ENCODE data around the gene NLN. TPM values are rescaled to one million over a fixed set of nuclear protein-coding genes. Genes with fewer than 3 reads are reported as not detected.
"Not testable (repeated sequence)": the region's sequence is repeated elsewhere in the genome, so short reads cannot be mapped to it uniquely, and the experiment has no call there.

NLN gene
- total RNA-seq, 1 donor from 2014 or later: 45.8 TPM

DNA sequence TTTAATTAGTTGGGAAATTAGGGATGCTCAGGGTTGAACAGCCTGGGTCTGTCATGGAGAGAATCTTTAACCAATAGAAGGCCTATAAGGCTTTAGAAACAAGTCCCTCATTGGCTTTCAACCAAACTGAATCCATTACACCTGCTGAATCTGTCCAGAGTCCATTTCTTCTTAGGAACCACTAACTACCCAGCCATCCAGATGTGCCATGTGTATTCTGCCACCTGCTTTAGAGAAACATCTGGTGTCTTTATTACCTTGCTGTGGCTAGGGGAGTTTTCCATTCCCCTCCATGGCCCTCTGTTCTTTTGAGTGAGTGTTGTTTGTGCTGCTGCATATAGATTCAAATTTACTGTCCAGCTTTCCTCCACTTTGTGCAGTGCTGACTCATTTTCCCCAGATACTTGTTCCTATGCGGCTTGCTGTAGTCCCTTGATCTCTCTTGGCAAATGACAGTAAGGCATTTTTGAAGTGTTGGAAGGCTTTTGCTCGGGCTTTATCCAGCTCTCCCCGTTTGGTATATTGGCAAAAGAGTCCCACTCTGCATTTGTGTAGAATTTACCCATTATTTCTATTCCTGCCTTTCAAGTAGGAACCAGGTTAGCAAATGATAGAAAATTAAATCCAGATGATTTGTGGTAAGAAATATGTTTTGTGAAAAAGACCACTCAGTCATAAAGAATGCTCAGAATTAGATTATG lies 54.6 kb downstream of the NLN start:
- H3K36me3 Mint-ChIP-seq (ENCODE audit: low read depth, unreplicated experiment): peaks cover 4% of the 10 kb centered on the region
- H3K4me3 Mint-ChIP-seq (ENCODE audit: unreplicated experiment): no peak overlapping the region
- no peaks in the 10 kb centered on the region for H3K9me3 Mint-ChIP-seq (ENCODE audit: unreplicated experiment)
- no peak for TF ChIP-seq CTCF (IDR thresholded peaks at IDR 0.05; ENCODE audit: unreplicated experiment)
- no peak for DNase-seq (ENCODE audit: low spot score)
- no peaks in the 10 kb centered on the region for H3K27me3 Mint-ChIP-seq (ENCODE audit: unreplicated experiment)
- H3K4me1 Mint-ChIP-seq (ENCODE audit: unreplicated experiment): no peaks in the 10 kb centered on the region
- no peak overlapping the region for H3K27ac Mint-ChIP-seq (ENCODE audit: unreplicated experiment)

- H3K27me3 Mint-ChIP-seq (ENCODE audit: unreplicated experiment): no peaks in the 10 kb centered on the region
- H3K9me3 Mint-ChIP-seq (ENCODE audit: unreplicated experiment): no peaks in the 10 kb centered on the region
- no peak for DNase-seq (ENCODE audit: low spot score)
- H3K36me3 Mint-ChIP-seq (ENCODE audit: low read depth, unreplicated experiment): peaks cover 9% of the 10 kb centered on the region
- no peak overlapping the region for H3K4me3 Mint-ChIP-seq (ENCODE audit: unreplicated experiment)
- H3K4me1 Mint-ChIP-seq (ENCODE audit: unreplicated experiment): no peaks in the 10 kb centered on the region
- H3K27ac Mint-ChIP-seq (ENCODE audit: unreplicated experiment): no peak overlapping the region
- TF ChIP-seq CTCF (IDR thresholded peaks at IDR 0.05; ENCODE audit: unreplicated experiment): no peak
Observed at GRCh38 chr5:65778126-65778525, 56.1 kb downstream of the NLN start.

GRCh38 chr5:65779643-65780042 lies 57.6 kb downstream of the NLN start:
- no peaks in the 10 kb centered on the region for H3K4me1 Mint-ChIP-seq (ENCODE audit: unreplicated experiment)
- no peak overlapping the region for H3K27ac Mint-ChIP-seq (ENCODE audit: unreplicated experiment)
- no peak for TF ChIP-seq CTCF (IDR thresholded peaks at IDR 0.05; ENCODE audit: unreplicated experiment)
- H3K9me3 Mint-ChIP-seq (ENCODE audit: unreplicated experiment): no peaks in the 10 kb centered on the region
- H3K4me3 Mint-ChIP-seq (ENCODE audit: unreplicated experiment): no peak overlapping the region
- H3K27me3 Mint-ChIP-seq (ENCODE audit: unreplicated experiment): no peaks in the 10 kb centered on the region
- no peak for DNase-seq (ENCODE audit: low spot score)
- peaks cover 9% of the 10 kb centered on the region for H3K36me3 Mint-ChIP-seq (ENCODE audit: low read depth, unreplicated experiment)

GRCh38 chr5:65788296-65788695 lies 66.3 kb downstream of the NLN start:
- not testable (repeated sequence) for H3K4me1 Mint-ChIP-seq (ENCODE audit: unreplicated experiment); H3K4me3 Mint-ChIP-seq (ENCODE audit: unreplicated experiment); DNase-seq (ENCODE audit: low spot score); H3K27ac Mint-ChIP-seq (ENCODE audit: unreplicated experiment); H3K27me3 Mint-ChIP-seq (ENCODE audit: unreplicated experiment); H3K9me3 Mint-ChIP-seq (ENCODE audit: unreplicated experiment)
- peaks cover 18% of the 10 kb centered on the region for H3K36me3 Mint-ChIP-seq (ENCODE audit: low read depth, unreplicated experiment)

DNA sequence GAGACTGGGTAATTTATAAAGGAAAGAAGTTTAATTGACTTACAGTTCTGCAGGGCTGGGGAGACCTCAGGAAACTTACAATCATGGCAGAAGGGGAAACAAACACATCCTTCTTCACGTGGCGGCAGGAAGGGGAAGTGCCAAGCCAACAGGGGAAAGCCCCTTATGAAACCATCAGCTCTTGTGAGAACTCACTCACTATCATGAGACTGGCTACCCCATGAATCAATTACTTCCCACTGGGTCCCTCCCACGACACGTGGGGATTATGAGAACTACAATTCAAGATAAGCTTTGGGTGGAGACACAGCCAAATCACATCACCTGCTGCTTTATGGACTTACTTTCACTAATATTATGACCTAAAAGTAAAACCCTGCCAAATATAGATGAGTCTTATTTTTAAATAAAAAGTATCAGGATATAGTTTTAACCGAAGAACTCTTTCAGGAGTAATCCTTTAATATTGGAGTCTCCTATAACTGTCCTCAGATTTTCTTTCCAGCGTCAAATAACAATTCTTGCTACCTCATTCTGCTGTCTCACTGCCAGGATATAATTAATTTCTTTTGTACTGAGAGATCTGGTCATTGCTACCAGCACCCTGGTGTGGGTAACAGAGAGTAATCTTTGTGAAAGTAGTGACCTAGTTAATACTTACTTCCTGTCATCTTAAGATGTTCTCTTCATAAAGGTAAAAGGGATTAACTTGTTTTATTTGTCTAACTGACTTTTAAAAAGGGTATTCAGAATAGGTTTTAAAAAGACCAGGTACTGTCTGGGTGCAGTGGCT lies 68.6 kb downstream of the NLN start:
- Mint-ChIP-seq H3K4me1 (ENCODE audit: unreplicated experiment) (no peaks in the 10 kb centered on the region), H3K4me3 (ENCODE audit: unreplicated experiment) (no peak overlapping the region), H3K27me3 (ENCODE audit: unreplicated experiment) (no peaks in the 10 kb centered on the region), H3K9me3 (ENCODE audit: unreplicated experiment) (no peaks in the 10 kb centered on the region), H3K36me3 (ENCODE audit: low read depth, unreplicated experiment) (peaks cover 18% of the 10 kb centered on the region), H3K27ac (ENCODE audit: unreplicated experiment) (peak overlapping the region; percentile 33)
- DNase-seq (ENCODE audit: low spot score): no peak
- TF ChIP-seq CTCF (IDR thresholded peaks at IDR 0.05; ENCODE audit: unreplicated experiment): no peak

Data from endothelial cell (in vitro differentiated cells).